GM18867 (cell line): ENCODE data around the gene SPECC1L.

ENCODE experiments used
- ATAC-seq: cut with Tn5 transposase; IDR thresholded peaks from one replicate; pipeline ENCODE4 v1.9.1; 2021; ENCODE audit warnings: mild to moderate bottlenecking, moderate library complexity; ENCODE audit not compliant: unreplicated experiment

Gene SPECC1L

DNA sequence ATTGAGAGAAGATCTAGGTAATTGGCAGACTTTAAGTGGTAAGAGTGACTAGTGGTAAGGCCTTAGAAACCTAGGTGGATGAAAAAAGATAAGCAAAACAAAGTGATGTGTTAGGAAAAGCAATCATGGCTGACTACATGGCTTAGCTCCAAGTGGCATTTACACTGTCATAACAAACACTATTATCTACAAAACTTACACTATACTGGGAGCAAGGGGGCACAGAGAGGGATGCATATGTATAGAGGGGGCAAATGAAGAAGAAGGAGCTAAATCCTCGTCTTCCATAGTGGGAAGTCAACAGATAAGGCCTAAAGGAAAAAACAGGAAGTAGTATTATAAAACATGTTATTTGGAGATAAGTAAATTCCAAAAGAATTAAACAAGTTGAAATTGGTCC lies 189.3 kb downstream of the SPECC1L start:
- no peak for ATAC-seq

DNA sequence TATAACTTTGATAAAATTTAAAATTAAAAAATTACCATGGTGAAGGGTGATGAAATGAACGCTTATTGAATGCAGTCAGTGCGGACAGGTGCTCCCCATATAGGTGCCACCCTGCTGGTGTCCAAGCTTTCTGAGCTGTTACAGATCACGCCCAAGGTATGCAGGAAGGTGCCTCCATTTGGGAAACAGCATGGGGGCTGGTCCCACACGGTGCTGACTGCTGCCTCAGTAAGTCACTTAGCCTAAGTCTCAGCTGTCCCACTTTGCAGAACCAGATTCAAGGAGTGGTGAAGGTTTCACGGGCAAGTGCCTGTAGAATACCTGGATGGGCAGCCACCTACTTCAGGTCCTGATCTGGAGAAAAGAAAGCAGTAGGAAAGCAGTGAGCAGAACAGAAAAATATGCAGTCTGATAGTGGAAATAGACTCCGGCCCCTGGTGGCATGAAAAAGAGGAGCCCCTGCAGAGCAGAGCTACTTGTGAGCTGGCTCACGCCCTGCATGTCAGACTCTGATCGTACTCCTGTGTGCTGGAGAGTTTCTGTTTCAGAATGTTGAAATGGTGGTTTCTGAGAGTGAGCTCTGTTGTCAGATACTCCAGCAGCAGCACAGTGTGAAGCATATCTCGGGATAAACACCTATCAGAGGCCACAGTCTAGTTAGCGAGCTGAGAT lies 189.9 kb downstream of the SPECC1L start:
- no peak for ATAC-seq

DNA sequence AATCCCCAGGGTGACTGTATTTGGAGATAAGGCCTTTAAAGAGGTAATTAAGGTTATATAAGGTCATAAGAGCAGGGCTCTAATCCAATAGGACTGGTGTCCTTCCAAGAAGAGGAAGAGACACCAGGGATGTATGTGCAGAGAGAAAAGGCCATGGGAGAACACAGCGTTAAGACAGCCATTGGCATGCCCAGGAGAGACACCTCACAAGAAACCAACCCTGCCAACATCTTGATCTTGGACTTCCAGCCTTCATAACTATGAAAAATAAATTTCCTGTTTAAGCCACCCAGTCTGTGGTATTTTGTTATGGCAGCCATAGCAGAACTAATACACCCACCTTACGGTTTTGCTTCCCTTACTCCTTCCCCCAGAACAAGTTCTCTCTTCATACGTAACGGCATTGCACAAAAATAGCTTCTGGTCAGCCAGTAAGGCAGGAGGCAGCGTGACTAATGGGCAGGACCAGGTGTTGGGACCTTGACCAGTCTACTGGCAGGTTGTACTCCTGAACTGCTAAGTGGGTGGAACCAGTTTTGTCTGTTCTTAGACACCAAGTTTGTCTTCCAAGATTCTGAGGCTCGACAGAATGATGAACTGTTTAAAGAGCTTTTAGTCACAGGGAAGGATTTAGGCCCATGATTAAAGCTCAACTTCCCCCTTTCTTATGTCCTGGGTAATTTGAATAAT lies 192.6 kb downstream of the SPECC1L start:
- ATAC-seq: no peak

DNA sequence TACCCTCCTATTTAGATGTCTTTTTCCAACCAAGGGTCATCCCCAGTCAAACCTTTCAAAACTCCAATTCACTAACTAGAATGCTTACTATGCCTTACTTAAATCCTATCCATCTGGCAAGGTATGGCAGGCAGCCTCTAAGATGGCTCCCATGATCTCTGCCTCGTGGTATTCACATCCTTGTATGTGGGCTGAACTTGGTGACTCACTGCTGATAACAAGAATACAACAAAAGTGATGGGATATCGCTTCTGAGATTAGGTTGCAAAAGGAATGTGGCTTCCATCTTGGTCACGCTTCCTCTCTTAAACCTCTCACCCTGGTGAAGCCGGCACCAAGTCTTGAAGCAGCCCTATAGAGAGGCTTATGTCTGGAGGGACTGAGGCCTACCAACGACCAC lies 194.9 kb downstream of the SPECC1L start:
- ATAC-seq: no peak

DNA sequence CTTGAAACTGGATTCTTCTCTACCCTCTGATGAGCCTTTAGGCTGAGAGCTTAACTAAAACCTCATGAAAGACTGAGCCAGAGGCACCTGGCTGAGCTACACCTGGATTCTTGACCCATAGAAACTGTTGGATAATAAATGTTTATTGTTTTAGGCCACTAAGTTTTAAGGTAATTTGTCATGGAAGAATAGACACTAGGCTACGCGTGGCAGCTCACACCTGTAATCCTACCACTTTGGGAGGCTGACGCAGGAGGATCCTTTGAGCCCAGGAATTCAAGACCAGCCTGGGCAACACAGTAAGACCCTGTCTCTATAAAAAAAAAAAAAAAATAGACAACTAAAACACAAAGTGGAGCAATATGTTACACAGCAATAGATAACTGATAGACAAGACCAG lies 195.3 kb downstream of the SPECC1L start:
- ATAC-seq: no peak

DNA sequence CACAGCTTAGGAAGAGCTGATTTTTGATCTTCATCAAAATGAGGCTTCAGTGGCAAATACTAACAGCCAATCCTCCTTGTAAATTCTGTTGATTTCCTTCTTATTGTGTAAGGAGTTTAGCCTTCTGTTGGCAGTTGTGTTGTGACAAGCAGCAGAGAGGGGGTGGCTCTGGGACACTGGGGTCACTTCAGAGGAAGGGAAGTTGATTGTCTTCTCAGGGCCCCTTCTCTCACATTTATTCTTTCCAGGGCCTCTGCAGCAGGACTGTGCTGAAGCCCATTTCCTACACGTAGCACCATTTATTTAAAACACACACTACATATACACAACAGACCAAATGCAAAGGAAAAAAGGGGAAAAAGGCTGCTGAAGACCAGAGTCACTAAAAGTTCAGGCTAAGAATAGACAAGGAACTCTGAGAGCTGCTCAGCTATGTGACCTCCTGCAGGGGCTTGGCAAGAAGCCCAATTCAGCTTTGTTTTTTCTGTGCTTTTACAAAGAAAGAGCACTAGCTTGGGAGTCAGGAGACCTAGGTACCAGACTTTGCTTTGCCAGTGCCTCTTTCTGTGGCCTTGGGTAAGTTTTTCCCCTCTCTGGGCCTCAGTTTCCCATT lies 196.2 kb downstream of the SPECC1L start:
- no peak for ATAC-seq

DNA sequence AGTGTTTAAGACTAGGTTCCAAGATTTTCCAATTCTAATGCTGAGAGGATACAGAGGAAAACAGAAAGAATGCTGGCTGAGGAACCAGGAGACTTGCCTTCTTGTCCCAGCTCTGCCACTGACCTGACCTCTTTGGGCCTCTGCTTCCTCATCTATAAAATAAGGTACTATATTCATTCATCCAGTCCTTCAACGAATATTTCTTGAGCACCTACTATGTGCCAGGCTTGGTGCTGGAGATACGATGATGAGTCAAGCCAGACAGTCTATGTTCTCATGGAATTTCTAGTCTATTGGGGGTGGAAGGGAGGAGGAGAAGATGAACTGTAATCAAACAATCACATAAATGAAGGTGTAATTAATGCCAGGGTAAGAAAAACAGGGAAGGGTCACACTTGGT lies 196.7 kb downstream of the SPECC1L start:
- ATAC-seq: no peak
